LNCaP clone FGC (cell line): ENCODE results near the gene NFATC3.

Experiments used
- DNase-seq: peaks from one replicate; pipeline ENCODE4 v3.0.0-alpha.2; 2011; ENCODE audit warnings: low read depth
- H3K4me3 ChIP-seq: 2 replicates; pipeline ENCODE4 v1.5.1; 2011; ENCODE audit warnings: mild to moderate bottlenecking, low read depth, low read length, control low read depth
- TF ChIP-seq, protein P1 (sequence below): IDR thresholded peaks from 2 replicates; pipeline ENCODE4 v1.5.1; 2012; ENCODE audit warnings: mild to moderate bottlenecking; ENCODE audit not compliant: control insufficient read depth, insufficient read depth; ENCODE audit errors: extremely low read depth

Gene NFATC3

GRCh38 chr16:68071518-68071901 lies 13.7 kb upstream of the NFATC3 start:
- H3K4me3 ChIP-seq, result no peak overlapping the region
- TF ChIP-seq, protein P1, sequence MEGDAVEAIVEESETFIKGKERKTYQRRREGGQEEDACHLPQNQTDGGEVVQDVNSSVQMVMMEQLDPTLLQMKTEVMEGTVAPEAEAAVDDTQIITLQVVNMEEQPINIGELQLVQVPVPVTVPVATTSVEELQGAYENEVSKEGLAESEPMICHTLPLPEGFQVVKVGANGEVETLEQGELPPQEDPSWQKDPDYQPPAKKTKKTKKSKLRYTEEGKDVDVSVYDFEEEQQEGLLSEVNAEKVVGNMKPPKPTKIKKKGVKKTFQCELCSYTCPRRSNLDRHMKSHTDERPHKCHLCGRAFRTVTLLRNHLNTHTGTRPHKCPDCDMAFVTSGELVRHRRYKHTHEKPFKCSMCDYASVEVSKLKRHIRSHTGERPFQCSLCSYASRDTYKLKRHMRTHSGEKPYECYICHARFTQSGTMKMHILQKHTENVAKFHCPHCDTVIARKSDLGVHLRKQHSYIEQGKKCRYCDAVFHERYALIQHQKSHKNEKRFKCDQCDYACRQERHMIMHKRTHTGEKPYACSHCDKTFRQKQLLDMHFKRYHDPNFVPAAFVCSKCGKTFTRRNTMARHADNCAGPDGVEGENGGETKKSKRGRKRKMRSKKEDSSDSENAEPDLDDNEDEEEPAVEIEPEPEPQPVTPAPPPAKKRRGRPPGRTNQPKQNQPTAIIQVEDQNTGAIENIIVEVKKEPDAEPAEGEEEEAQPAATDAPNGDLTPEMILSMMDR, result no peak
- DNase-seq, result no peak

- no peak overlapping the region for H3K4me3 ChIP-seq
- DNase-seq, result peak; percentile 93
- TF ChIP-seq, protein P1, result no peak
Observed at GRCh38 chr16:68072038-68072695, 13.0 kb upstream of the NFATC3 start.

- TF ChIP-seq, protein P1, result no peak
- DNase-seq, result no peak
- no peak overlapping the region for H3K4me3 ChIP-seq
Observed at GRCh38 chr16:68073902-68074760, 11.0 kb upstream of the NFATC3 start.

DNA sequence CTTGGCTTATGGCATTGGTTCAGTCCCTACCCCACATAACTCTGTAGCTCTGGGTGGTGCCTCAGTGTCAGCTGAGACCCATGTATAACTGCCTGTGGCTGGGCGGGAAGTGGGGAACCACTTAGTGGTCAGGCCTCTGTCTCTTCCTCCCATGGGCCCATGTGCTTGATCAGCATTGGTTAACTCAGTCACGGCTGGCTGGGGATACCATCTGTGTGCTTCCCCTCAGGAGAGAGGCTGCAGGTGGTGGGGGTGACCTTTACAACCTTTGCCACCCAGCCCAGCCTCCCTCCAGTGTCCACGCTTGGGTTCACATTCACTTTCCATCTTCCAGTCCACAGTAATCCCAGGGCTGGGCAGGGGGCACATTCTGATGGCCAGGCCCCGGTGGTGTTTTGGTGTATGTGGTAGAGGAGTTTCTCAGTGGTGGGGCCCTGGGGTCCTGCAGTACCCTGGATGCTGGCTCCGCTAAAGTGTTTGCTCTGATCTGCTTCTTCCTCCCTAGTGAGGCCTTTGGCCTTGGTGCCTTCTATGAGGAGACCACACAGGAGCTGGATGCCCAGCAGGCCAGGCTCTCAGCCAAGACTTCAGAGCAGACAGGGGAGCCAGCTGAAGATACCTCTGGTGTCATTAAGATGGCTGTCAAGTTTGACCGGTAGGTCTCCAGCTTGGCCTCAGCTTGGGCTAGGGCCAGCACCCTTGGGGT lies 10.2 kb upstream of the NFATC3 start:
- no peak for DNase-seq
- H3K4me3 ChIP-seq, result no peak overlapping the region
- TF ChIP-seq, protein P1, result no peak

- TF ChIP-seq, protein P1, result no peak
- no peak overlapping the region for H3K4me3 ChIP-seq
- DNase-seq, result no peak
Observed at GRCh38 chr16:68075980-68076379, 9.2 kb upstream of the NFATC3 start.

- no peak for DNase-seq
- TF ChIP-seq, protein P1, result no peak
- H3K4me3 ChIP-seq, result no peak overlapping the region
Observed at GRCh38 chr16:68076560-68076959, 8.6 kb upstream of the NFATC3 start.
